Measurements from ENCODE around the gene KRTAP12-2. TPM values are rescaled to one million over a fixed set of nuclear protein-coding genes. Genes with fewer than 3 reads are reported as not detected.

Gene KRTAP12-2
- total RNA-seq, 1 donor = not detected

DNA sequence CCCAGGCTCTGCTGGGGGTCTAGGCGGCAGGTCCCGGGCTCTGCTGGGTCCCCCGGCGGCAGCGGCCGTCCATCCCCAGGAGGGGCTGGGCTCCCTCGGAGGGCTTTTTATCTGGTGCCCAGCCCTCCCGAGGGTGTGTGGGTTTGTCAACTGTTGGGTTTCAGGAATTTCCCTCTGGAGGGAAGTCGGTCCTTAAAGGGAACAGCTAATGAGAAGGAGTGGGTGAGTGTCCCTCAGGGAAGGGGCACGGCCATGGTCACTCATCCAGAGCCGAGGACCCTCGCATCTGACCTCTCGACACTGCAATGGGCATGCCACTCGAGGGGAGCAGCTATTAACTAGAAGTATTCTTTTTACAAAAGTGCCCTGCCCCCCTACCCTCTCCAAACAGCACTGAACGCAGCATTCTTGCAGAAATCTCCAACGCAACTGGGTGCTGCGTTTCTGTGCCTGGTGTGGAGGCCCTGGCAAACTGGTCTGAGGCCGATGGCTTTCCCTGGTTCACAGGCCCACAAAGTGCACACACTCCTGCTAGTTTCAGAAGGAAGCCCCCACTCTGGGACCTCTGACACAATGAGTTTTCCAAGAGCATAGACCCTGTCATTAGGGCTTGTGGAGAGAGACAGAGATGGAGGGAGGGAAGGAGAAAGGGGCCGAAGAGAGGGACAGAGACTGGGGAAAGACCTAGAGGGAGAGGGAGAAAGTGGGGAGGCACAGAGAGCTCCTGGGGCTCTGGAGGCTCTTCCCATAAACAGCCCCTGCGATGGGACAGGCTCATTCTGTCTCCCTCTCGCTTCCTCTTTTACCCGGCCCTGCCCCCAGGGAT, 45.7 kb upstream of the KRTAP12-2 start:
- H3K4me1 ChIP-seq (ENCODE audit: insufficient read depth, low read length) = no peaks in the 10 kb centered on the region
- H3K9me3 ChIP-seq (ENCODE audit: low read depth, low read length) = no peaks in the 10 kb centered on the region
- peaks cover 74% of the 10 kb centered on the region for H3K27me3 ChIP-seq (ENCODE audit: insufficient read depth, low read length)
- H3K36me3 ChIP-seq (ENCODE audit: insufficient read depth, low read length) = no peaks in the 10 kb centered on the region
- no peaks in the 10 kb centered on the region for H4K20me1 ChIP-seq (ENCODE audit: insufficient read depth, low read length)
- no peak overlapping the region for H2AFZ ChIP-seq (ENCODE audit: low read length)
- TF ChIP-seq, protein P1, sequence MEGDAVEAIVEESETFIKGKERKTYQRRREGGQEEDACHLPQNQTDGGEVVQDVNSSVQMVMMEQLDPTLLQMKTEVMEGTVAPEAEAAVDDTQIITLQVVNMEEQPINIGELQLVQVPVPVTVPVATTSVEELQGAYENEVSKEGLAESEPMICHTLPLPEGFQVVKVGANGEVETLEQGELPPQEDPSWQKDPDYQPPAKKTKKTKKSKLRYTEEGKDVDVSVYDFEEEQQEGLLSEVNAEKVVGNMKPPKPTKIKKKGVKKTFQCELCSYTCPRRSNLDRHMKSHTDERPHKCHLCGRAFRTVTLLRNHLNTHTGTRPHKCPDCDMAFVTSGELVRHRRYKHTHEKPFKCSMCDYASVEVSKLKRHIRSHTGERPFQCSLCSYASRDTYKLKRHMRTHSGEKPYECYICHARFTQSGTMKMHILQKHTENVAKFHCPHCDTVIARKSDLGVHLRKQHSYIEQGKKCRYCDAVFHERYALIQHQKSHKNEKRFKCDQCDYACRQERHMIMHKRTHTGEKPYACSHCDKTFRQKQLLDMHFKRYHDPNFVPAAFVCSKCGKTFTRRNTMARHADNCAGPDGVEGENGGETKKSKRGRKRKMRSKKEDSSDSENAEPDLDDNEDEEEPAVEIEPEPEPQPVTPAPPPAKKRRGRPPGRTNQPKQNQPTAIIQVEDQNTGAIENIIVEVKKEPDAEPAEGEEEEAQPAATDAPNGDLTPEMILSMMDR (IDR thresholded peaks at IDR 0.05; ENCODE audit: extremely low read depth, low read depth, low read length) = no peak
- no peak overlapping the region for H3K27ac ChIP-seq (ENCODE audit: low read depth, low read length)
- no peak overlapping the region for H3K4me3 ChIP-seq (ENCODE audit: insufficient read depth, low read length)
- no peaks in the 10 kb centered on the region for H3K79me2 ChIP-seq (ENCODE audit: insufficient read depth, low read length)
- H3K4me2 ChIP-seq (ENCODE audit: insufficient read depth, low read length) = no peak overlapping the region
- DNase-seq (ENCODE audit: insufficient read length, low spot score, missing footprints) = peak; percentile 51

DNA sequence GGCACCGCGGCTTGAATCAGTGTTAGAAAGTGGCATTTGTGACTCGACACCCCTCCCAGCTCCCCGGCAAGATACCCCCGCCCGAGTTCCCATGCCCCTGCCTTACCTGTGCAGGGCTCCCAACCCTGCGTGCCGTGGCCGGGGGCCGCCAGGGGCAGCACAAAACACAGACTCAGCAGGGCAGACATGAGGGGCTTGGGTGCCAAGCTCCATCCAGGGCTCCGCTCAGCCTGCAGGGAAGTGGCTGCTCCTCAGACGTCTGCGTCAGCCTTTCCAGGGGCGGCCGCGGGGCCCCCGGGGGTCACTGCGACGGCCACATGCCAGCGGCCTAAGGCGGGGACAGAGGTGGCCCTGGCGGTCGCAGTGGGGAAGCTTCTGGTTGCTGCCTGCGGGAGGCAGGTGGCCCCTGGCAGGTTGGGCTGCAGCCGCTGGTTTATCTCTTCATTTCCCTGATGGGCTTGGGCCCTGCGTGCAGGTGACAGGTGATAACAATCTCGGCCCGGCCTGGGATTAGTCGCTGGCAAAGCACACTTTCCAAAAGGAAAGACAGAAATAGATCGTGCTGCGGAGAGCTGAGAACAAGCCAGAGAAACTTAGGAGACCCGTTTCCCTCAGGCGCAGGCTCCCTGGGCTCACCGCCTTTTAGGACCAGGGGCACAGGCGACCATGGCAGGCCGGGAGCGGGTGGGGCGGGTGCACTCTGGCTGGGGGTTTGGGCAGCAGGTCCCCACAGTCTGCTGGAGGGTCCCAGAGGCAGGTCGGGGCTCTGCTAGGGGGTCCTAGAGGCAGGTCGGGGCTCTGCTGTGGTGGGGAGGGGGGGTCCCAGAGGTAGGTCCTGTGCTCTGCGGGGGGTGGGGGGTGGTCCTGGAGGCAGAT, 44.8 kb upstream of the KRTAP12-2 start, which contains the start of gene TSPEAR:
Gene TSPEAR, minus strand, starts transcription at position 246 of the 876 bp plus-strand sequence. Its CDS starts 58 bp downstream, at position 188.
- Histone ChIP-seq H3K79me2 (ENCODE audit: insufficient read depth, low read length) (no peaks in the 10 kb centered on the region), H3K9me3 (ENCODE audit: low read depth, low read length) (no peaks in the 10 kb centered on the region), H4K20me1 (ENCODE audit: insufficient read depth, low read length) (no peaks in the 10 kb centered on the region), H3K36me3 (ENCODE audit: insufficient read depth, low read length) (no peaks in the 10 kb centered on the region), H3K27ac (ENCODE audit: low read depth, low read length) (no peak within 1 kb of the TSS), H3K4me2 (ENCODE audit: insufficient read depth, low read length) (no peak within 1 kb of the TSS), H3K4me3 (ENCODE audit: insufficient read depth, low read length) (no peak within 1 kb of the TSS), H3K4me1 (ENCODE audit: insufficient read depth, low read length) (no peaks in the 10 kb centered on the region), H3K27me3 (ENCODE audit: insufficient read depth, low read length) (peaks cover 79% of the 10 kb centered on the region), H2AFZ (ENCODE audit: low read length) (no peak within 1 kb of the TSS)
- peak; percentile 79 for DNase-seq (ENCODE audit: insufficient read length, low spot score, missing footprints)
- TF ChIP-seq, protein P1 (IDR thresholded peaks at IDR 0.05; ENCODE audit: extremely low read depth, low read depth, low read length) = no peak

DNA sequence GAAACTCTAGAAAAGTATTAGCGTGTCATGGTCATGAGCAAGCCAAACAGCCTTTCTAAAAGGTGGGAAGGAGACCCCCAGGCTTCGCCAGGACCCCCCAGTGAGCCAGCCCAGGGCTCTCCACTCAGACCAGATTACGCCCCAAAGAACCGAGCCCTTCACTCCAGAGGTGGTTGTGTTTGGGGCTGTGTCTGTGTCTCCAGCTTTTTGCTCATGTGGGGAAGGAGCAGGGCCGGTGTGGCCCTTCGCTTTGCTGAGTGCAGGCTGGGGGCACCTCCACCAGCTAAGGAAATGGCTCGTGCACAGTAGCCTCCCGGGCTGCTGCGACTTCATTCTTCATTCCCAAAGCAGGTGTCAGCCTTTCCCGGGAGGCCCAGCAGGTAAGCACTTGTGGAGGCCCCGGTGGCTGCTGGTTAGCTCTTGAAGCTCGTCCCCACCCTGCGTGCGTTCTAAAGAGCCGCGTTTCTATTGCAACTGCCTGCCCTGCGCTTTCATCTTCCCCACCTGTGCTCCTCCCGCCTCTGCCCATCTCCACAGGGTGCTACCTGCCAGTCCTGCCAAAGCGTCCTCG, 44.1 kb upstream of the KRTAP12-2 start:
- TF ChIP-seq, protein P1 (IDR thresholded peaks at IDR 0.05; ENCODE audit: extremely low read depth, low read depth, low read length) = no peak
- Histone ChIP-seq H3K9me3 (ENCODE audit: low read depth, low read length) (no peaks in the 10 kb centered on the region), H4K20me1 (ENCODE audit: insufficient read depth, low read length) (no peaks in the 10 kb centered on the region), H2AFZ (ENCODE audit: low read length) (no peak overlapping the region), H3K4me2 (ENCODE audit: insufficient read depth, low read length) (no peak overlapping the region), H3K36me3 (ENCODE audit: insufficient read depth, low read length) (no peaks in the 10 kb centered on the region), H3K27ac (ENCODE audit: low read depth, low read length) (no peak overlapping the region), H3K4me3 (ENCODE audit: insufficient read depth, low read length) (no peak overlapping the region), H3K27me3 (ENCODE audit: insufficient read depth, low read length) (peaks cover 85% of the 10 kb centered on the region), H3K4me1 (ENCODE audit: insufficient read depth, low read length) (no peaks in the 10 kb centered on the region), H3K79me2 (ENCODE audit: insufficient read depth, low read length) (no peaks in the 10 kb centered on the region)
- DNase-seq (ENCODE audit: insufficient read length, low spot score, missing footprints) = no peak
